HG03045 (cell line): ENCODE data around the gene COL6A5.
"Not testable (repeated sequence)": the region's sequence is repeated elsewhere in the genome, so short reads cannot be mapped to it uniquely, and the experiment has no call there.

Experiments
- ATAC-seq: cut with Tn5 transposase; IDR thresholded peaks from one replicate; pipeline ENCODE4 v1.9.1; 2021; ENCODE audit warnings: mild to moderate bottlenecking, moderate library complexity; ENCODE audit not compliant: unreplicated experiment

COL6A5 gene

GRCh38 chr3:130345487-130346079 is at the start of gene COL6A5:
Gene COL6A5, plus strand, starts transcription at chr3:130345672. Its CDS starts 27,967 bp downstream, at chr3:130373639.
- ATAC-seq, result no peak

GRCh38 chr3:130299531-130299930 is 45.9 kb upstream of the COL6A5 start:
- ATAC-seq, result no peak

GRCh38 chr3:130300888-130301287 is 44.6 kb upstream of the COL6A5 start:
- ATAC-seq, result no peak

GRCh38 chr3:130310109-130310508 is 35.4 kb upstream of the COL6A5 start:
- no peak for ATAC-seq

- ATAC-seq, result no peak
Observed at GRCh38 chr3:130312374-130312773, 33.1 kb upstream of the COL6A5 start.

DNA sequence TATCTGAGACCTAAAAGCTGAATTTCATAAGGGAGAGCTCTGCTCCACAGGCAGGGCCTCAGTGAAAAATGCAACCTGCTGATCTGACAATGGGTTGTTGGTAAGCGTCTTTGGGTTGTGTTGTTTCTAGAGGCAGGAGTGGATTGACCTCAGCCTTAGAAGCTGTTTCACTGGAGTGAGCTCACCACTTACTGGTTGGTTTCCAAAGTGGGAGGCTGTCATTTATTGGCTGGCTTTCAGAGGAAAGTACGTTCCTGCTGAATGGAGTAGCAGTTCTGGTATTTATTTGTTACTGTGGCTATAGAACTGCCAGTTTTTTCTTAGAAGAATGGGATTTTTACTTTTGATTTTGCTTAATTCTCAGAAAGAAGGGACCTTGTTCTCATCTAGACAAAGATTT is 29.3 kb upstream of the COL6A5 start:
- no peak for ATAC-seq

GRCh38 chr3:130323503-130323902 is 22.0 kb upstream of the COL6A5 start:
- no peak for ATAC-seq

DNA sequence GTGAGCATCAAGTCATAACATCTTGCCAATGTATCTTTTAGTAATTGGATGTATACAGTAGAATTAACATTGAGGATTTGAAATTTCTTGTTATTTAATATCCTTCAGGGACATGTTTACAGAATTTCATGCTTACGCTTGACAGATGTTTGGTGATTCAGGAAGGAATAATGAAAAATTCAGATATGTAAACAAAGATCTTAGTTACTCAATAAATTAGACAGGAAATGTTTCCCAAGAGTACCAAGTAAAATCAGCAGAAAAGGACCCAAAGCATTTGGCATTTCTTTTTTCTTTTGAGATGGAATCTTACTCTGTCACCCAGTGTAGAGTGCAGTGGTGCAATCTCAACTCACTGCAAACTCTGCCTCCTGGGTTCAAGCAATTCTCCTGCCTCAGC is 4.7 kb upstream of the COL6A5 start:
- no peak for ATAC-seq

DNA sequence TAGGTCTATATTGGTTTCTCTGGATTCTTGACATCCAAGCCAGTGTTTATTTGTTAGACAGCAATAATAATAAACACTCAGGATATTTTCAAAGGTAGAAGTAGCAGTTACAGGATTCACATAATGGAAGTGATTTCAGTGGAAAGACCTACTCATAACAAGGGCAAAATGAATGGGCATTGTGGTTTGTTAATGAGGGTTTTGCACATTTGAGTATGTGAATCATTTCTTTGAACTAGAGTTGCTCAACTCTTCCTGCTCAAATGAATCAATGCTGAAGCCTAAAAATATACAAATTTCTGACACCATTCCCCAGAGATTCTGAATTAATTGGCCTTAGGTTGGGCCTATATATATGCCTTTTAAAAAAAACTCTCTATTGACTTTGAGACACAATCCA is 4.1 kb upstream of the COL6A5 start:
- ATAC-seq, result no peak

DNA sequence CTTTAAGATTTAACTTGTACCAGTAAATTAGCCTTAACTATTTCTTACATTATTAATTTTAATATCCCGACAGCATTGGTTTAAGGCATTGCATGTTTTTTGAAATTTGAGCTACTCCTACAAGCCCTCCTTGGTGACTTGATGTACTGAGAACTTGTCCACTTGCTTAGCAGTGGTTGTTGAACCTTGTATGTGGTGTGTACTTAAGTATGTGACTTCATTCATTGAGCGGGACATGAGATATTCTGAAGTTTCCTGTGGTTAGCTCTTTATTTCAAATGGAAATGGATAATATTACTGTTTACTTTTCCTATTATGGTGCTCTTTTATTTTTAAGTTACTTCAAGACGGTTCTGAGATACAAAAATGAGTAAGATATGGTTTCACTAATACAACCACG is 3.6 kb upstream of the COL6A5 start:
- ATAC-seq, result no peak

DNA sequence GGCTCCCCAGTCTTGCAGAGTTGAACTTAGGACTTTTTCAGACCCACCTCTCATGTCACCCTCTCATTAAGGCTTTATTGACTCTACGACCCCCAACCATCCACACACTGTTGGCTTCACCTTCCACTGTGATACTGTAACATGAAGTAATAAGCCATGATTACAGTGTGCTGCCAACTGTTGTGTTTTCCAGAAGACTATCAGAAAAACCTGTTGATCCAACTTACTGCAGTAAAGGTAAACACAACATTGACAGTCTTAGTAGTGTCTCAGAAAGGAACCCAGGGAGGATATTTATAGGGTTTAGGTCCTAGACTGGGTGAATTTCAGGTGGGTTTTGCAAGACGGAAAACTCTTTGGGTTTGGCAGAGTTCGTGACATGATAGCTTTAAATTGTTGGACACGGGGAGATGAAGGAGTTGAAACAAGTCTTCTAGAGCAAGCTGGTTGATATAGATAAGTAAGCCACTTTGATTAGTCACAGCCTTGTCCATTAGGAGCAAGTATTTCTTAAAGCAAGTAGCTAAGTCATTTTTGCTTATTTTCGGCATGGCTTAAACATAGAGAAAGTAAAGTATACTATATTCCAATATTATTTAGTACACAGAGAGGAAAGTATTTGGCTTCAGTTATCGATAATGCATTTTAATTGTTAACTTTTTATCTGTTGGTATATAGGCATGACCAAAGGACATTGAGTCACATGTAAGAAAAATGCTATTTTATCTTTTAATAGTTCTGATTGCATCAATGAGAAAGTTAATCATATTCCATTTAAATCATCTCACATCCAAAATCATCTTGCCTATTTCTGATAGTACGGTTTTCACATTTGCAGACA is 2.4 kb upstream of the COL6A5 start:
- ATAC-seq, result no peak

- not testable (repeated sequence) for ATAC-seq
Observed at GRCh38 chr3:130348258-130348657, 2.8 kb downstream of the COL6A5 start.

GRCh38 chr3:130354430-130354829 is 9.0 kb downstream of the COL6A5 start:
- ATAC-seq, result no peak

- ATAC-seq, result no peak
Observed at GRCh38 chr3:130374033-130374432, 28.6 kb downstream of the COL6A5 start.

DNA sequence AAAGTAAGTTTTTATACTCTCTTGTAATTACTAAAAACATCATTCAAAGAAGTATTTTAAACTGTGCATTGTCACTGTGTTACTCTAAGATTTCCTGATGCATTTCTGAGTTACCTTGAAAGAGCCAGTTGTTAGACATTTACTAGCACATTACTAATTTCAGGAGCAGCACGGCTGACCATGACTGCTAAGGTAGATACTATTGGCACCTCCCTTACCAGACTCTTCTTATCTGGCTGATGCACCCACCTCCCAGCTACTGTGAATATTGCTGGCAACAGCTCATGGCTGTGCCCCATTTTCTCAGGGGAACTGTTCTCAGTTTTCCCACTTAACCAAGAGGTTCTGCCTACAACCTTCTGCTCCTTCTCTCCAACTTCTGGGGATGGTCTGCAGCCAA is 29.4 kb downstream of the COL6A5 start:
- ATAC-seq, result no peak

DNA sequence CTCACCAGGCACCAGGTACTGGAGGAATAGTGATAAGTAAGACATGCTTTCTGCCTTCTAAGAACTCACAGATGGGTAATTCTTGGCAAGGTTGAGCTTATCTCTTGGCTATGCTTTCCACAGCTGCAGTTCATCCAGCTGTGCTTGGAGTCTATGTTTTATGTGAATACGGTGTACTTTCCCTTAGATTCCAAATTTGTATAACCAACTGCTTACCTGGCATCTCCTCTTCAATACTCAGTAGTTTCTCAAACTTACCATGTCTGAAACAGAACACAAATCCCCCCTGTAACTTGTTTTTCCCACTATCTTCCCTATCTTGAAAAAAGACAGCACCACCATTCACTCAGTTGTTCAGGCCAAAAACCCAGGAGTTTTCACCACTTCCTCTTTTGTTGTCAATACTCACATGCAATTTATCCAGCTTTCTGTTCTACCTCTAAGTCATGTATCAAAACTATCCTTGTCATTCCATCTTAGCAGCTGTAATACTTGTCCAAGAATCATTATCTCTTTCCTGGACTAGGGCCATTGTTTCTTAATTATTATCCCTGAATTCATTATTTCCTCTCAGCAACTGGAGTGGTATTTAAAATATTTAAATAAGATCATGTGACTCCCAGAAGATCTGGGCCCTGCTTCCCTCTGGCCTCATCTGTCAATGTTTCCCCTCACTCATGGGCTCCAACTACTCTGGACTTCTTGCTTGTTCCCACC is 32.6 kb downstream of the COL6A5 start:
- ATAC-seq, result no peak

GRCh38 chr3:130378677-130379191 is 33.3 kb downstream of the COL6A5 start:
- ATAC-seq, result no peak

DNA sequence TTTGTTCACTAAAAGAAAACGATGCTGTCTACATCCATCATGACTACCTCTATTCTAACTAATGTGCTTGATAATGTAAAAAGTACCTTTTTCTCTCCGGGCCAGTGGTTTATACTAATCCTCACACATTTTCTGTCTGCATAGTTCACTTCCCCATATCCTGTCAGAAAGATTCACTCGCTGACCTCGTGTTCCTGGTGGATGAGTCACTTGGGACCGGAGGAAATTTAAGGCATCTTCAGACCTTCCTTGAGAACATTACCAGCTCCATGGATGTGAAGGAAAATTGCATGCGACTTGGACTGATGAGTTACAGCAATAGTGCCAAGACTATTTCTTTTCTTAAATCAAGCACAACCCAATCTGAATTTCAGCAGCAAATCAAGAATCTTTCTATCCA is 33.8 kb downstream of the COL6A5 start:
- ATAC-seq, result no peak

GRCh38 chr3:130380398-130380797 is 34.9 kb downstream of the COL6A5 start:
- no peak for ATAC-seq

DNA sequence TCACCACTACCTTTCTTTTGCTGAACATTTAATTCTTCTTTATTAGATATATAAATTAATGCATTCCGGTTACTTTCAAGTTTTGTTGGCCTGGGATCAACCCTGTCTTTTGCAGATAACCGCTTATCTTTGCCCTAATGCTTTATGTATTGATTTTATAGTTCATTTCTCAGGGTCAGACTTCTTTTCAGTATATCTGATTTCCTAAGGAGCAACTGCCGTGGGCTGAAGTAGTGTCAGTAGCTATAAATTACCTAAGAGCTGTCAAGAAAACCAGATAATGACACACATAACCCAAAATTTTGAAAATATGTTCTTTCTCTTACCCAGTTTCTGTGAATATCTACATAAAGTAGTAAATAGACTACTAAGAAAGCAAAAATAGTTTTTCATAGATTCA is 38.0 kb downstream of the COL6A5 start:
- ATAC-seq, result no peak

- no peak for ATAC-seq
Observed at GRCh38 chr3:130384476-130385025, 39.1 kb downstream of the COL6A5 start.
